GM18511 (cell line): Measurements from ENCODE around the gene MINAR2.

Source experiments
- ATAC-seq: cut with Tn5 transposase; IDR thresholded peaks from one replicate; pipeline ENCODE4 v1.9.1; 2021; ENCODE audit warnings: mild to moderate bottlenecking, moderate library complexity; ENCODE audit not compliant: unreplicated experiment

MINAR2 gene

GRCh38 chr5:129771058-129771838, 23.4 kb downstream of the MINAR2 start:
- ATAC-seq = peak; percentile 73

GRCh38 chr5:129773376-129773775, 25.5 kb downstream of the MINAR2 start:
- no peak for ATAC-seq

- ATAC-seq = no peak
These were observed 33.7 kb downstream of the MINAR2 start for GRCh38 chr5:129781594-129781993.

- ATAC-seq = no peak
These were observed 55.5 kb downstream of the MINAR2 start for GRCh38 chr5:129803403-129803802.

GRCh38 chr5:129804705-129805104, 56.8 kb downstream of the MINAR2 start:
- no peak for ATAC-seq

- peak; percentile 52 for ATAC-seq
These were observed 59.4 kb downstream of the MINAR2 start for GRCh38 chr5:129807162-129807814.
